A673 (cell line): ENCODE results near the gene NECAP2.
"Not testable (repeated sequence)": the region's sequence is repeated elsewhere in the genome, so short reads cannot be mapped to it uniquely, and the experiment has no call there.

ENCODE experiments used
- CTCF ChIP-seq: fragments of 300-800, 200-600 bp; sonication (generic); conservative IDR thresholded peaks from 2 replicates; pipeline ENCODE4 v1.5.1; 2017; ENCODE audit warnings: low read depth, mild to moderate bottlenecking, antibody characterized with exemption, low read length, moderate library complexity, mixed read lengths
- EZH2 ChIP-seq: fragments of 200-600 bp; sonication (generic); IDR thresholded peaks from 2 replicates; pipeline ENCODE4 v1.6.1; 2017; ENCODE audit warnings: borderline replicate concordance, low read depth, mild to moderate bottlenecking, mixed read lengths, antibody characterized with exemption, low read length; ENCODE audit not compliant: poor library complexity, severe bottlenecking

GRCh38 chr1:16483639-16484500 is 43.3 kb downstream of the NECAP2 start:
- TF ChIP-seq CTCF, EZH2: not testable (repeated sequence)
